ENCODE data around the gene ACOX3.
"Not testable (repeated sequence)": the region's sequence is repeated elsewhere in the genome, so short reads cannot be mapped to it uniquely, and the experiment has no call there.

ACOX3 gene

DNA sequence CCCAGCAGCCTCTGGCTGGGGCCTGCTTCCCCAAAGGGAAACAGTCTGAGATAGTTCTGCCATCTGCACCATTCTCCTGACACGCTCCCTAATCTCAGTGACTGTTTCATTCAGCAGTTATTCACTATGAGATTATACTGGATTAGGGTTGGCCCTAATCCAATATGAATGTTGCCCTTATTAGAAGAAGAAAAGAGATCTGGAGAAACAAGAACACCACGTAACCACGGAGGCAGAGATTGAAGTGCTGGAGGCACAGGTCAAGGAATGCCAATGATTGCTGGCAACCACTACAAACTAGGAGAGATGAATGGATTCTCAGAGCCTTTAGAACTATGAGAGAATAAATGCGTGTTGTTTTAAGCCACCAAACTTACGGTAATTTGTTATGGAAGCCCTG lies 7.4 kb downstream of the ACOX3 start:
- no peak for DNase-seq (ENCODE audit: low read depth)

DNA sequence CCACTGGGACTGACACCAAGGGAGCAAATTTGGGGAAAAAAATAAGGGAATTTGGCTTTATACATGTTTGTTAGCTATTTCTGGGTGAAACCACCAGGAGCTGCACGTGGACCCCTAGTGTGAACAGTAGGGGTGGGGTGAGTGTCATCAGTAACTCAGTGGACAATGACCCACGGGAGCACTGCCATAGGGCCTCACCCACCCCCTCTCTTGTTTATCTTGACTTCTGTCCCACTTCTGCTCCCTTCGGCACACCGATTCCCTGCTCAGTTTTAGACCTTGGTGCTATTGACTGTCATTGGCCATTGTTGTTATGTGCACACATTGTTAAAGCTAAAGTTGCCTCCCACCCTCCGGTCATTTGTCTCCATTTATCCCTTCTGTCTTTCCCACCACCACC lies 9.0 kb downstream of the ACOX3 start:
- DNase-seq (ENCODE audit: low read depth): no peak

DNA sequence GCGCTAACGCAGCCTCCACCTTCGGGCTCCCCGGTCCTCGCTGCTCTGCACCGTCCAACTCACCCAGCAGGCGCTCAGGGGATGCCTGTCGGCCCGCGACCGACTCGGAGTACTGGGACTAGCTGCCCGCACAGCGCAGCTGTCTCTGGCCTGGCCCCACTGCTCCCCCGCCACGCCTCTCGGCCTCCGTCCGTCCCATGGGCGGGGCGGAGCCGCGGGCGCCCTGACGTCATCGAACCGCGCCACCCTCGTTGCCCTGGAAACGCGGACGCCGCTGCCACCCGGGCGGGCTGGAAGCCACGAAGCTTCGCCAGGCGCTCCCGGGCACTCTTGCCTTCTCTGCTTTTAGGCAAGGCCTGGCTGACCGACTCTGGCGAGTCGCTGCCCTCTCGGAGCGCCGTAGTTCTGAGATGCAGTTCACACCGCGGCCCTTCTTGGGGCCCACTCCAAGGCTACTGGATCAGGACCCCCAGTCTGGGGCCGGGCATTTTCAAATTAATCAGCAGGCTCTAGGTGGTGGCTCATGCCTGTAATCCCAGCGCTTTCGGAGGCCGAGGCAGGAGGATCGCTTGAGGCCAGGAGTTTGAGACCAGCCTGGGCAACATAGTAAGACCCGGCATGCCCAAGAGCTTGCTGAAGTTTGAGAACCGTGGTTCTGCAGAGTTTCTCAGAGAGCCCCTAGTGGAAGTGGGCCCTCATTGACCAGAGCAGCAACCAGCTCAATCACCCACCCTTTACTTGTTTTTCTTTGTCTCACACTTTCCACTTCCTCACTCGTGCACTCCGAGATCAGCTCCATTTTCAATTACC lies 12.0 kb downstream of the ACOX3 start:
- peak; percentile 88 for DNase-seq (ENCODE audit: low read depth)

DNA sequence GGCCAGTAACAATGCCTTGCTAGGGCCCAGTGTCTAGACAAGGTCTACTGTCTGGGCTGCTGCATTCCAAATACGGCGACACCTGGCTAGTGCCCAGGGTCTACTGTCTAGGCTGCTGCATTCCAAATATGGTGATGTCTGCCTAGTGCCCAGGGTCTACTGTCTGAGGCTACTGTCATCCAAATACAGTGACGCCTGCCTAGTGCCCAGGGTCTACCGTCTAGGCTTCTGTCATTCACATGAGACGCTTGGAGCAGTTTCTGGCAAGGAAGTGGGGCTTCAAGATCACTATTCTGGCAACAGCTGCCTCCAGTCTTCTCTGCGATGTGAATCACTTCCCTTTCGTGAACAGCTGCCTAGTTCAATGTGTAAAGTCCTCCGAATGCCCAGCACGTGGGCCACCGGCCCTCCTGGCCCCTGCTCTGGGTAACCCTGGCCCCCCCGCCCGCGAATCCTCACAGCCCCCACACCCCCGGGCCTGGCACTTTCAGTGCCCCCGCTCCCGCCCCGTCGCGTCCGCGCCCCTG lies 12.7 kb downstream of the ACOX3 start:
- DNase-seq (ENCODE audit: low read depth): no peak

DNA sequence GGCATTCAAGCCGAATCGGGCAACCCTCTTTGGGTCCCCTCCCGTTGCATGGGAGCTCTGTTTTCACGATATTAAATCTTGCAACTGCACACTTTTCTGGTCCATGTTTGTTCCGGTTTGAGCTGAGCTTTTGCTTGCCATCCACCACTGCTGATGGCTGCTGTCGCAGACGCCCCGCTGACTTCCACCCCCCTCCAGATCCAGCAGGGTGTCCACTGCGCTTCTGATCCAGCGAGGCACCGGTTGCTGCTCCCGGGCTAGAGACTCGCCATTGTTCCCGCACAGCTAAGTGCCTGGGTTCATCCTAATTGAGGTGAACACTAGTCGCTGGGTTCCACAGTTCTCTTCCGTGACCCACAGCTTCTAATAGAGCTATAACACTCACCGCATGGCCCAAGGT lies 13.3 kb downstream of the ACOX3 start:
- no peak for DNase-seq (ENCODE audit: low read depth)

DNA sequence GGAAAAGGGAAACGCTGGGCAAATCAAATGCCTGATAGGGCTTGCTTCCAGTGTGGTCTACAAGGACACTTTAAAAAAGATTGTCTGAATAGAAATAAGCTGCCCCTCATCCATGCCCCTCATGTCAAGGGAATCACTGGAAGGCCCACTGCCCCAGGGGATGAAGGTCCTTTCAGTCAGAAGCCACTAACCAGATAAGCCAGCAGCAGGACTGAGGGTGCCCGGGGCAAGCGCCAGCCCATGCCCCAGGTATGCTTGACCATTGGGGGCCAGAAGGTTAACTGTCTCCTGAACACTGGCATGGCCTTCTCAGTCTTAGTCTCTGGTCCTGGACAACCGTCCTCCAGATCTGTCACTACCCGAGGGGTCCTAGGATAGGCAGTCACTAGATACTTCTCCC lies 17.7 kb downstream of the ACOX3 start:
- DNase-seq (ENCODE audit: low read depth): no peak

DNA sequence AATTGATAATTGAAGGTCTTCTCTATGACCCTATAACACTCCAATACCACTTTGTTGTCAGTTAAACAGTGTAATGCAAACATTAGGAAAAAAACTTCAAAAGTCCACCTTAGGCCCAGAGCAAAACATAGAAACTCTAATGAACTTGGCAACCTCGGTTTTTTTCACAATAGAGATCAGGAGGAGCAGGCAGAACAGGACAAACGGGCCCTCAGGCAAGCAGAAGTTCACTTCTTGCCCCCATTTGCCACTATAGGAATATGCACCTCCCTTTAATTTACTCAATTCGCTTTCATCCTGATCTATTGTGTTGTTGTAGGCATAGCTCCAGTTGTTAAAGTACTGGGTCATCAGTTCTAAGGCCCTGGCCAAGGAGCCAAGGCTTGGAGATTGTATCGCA lies 18.2 kb downstream of the ACOX3 start:
- no peak for DNase-seq (ENCODE audit: low read depth)

DNA sequence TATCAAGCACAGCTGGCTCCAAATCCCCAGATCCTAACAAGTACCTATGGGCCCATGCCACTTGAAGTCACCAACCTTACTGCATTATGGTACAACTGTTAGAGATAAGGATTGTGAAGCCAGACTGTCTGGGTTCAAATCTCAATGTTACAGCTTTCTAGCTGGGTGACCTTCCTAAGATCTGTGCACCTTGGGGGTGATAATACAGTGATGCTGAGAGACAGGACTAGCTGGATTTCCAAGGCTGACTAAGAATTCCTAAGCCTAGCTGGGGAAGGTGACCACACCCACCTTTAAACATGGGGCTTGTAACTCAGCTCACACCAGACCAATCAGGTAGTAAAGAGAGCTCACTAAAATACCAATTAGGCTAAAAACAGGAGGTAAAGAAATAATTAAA lies 20.4 kb downstream of the ACOX3 start:
- not testable (repeated sequence) for DNase-seq (ENCODE audit: low read depth)

DNA sequence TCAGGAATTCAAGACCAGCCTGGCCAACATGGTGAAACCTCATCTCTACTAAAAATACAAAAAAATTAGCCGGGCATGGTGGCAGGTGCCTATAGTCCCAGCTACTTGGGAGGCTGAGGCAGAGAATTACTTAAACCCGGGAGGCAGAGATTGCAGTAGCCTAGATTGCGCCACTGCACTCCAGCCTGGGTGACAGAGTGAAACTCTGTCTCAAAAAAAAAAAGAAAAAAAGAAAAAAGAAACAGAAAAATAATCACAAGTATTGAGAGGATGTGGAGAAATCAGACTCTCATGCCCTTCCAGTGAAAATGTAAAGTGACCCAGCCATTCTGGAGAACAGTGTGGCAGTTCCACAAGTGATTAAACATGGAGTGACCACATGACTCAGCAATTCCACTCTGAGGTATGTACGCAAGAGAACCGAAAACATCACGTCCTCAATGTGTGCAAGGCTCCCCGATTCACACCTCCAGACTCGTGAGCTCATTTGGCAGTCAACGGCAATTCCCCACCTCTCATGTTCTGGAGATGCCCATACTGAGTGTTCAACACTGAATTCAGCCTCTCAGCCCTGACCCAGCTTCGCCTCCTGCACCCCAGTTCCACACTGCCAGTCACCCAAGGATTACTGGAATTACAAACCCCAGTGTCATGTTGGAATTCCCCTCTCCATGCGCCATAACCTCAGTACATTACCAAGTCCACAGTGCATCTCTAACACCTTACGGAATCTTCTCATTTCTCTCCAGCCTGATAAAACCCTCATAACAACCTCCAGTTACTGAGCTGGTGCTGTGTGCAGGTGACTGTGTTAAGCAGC lies 21.1 kb downstream of the ACOX3 start:
- DNase-seq (ENCODE audit: low read depth): no peak

DNA sequence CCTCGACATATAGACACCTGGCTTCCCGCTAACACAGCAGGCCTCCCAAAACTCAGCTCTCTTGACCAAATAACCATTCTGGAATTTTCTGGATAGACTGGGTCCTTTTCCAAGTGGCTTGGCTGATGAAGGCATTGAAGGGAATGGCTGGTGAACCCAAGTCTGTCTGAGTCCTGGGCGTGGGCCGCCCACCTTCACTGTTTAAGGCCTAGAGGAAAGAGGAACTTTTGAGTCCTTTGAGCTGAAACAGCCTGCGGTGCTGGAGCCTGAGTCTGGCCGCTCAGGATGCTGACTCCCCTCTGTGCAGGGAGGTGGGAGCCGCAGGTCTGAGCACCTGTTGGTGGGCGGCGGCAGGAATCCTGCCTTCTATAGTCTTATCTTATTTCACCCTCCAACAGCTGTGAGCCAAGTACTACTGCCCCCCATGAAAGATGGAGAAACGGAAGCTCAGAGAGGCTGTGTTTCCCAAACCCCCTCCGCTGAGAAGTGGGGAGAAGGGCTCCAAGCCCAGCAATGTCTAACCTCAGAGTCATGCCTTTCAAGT lies 23.4 kb downstream of the ACOX3 start:
- DNase-seq (ENCODE audit: low read depth): no peak

DNA sequence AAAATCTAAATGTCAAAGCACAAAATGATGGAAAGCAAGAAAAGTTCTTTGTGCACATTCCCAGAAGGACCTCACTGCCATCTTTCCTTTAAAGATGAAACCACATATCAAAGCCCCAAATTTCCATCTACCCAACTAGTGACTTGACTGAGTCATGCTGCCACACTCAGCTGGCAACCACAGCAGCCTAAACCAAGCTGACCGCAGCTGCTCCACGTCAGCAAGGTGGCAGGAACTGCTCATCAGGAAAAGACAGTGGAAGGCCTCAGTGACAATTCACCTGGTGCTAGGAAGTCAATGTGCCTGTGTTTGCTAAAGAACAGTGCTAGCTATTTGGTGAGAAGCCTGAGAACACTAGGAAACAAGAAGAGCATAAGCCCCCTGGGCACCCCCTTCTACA lies 26.1 kb downstream of the ACOX3 start:
- DNase-seq (ENCODE audit: low read depth): no peak

DNA sequence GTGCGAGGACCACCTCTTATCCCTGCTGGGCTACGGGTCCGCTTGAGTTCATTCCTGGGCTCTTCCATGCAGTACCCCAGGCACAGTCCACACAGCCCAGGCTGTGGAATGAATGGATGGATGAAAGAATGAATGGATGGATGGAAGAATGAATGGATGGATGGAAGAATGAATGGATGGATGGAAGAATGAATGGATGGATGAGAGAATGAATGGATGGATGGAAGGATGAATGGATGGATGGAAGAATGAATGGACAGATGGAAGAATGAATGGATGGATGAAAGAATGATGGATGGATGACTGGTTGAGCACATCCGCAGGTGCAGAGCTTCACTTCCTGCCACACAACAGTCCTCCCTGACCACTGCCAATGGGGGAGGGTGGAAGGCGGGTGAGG lies 28.2 kb downstream of the ACOX3 start:
- DNase-seq (ENCODE audit: low read depth): no peak

DNA sequence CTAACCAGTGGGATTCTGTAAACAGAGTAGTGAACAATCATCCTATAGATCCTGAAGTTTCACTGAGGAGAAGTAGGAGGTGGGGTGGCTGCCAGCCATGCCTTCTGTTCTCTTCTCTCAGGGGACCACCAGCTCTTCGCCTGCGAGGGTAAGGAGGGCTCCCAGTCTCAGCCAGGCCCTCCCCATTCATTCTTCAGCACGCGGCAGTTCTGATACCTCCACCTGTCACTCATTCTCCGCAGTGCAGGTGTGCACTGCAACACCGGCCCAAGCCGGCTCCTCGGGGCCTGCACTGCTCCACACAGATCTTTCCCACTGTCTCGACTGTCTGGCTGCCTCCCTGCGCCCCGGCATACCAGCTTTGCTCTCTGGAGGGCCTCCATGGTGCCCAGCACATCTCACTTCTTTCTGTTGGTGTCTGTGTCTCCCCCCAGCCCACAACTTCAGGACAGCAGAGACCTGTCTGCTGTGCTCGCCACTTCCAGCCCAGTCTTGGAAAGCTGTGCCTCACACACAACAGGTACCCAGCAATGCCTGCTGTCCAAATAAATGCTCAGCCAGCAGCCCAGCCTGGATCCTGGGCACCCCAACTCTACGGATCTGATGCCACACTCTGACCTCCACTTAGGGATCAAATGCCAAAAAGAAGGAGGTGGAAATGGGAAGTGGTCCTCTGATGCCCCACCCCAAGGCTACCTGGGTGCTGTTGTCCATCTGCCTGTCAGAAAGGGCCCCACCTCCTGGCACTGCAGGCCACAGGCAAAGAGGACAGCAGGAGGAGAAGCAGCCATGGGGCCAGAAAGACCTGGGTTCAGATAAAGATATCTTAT lies 29.0 kb downstream of the ACOX3 start:
- no peak for DNase-seq (ENCODE audit: low read depth)

DNA sequence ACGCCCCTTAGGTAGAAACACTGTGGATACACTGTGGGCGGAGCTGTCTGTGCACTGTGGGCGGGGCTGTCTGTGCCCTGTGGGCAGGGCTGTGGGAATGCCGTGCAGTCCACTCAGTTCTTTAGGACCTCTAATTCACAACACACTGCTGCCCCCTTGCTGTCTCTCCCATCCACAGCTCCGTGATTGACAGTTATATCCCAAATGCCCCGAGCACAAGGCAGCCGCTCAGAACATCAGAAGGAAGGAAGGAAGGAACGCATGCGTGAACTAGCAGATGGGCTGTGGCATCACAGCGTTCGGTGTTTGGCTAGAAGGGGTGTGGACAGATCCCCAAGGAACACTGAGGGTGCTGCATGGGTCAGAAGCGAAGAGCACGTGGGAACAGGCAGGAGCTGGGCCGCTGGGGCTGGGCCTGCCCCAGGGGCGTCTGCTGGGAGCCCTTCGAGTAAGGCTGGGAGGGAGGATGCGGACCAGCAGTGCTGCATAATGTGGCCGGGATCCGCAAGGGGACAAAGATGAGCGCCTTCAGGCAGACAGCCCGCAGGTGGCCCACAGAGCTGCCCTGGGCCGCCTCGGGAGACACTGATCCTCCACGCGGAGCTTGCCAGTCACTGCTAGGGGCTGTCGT lies 29.8 kb downstream of the ACOX3 start:
- no peak for DNase-seq (ENCODE audit: low read depth)

DNA sequence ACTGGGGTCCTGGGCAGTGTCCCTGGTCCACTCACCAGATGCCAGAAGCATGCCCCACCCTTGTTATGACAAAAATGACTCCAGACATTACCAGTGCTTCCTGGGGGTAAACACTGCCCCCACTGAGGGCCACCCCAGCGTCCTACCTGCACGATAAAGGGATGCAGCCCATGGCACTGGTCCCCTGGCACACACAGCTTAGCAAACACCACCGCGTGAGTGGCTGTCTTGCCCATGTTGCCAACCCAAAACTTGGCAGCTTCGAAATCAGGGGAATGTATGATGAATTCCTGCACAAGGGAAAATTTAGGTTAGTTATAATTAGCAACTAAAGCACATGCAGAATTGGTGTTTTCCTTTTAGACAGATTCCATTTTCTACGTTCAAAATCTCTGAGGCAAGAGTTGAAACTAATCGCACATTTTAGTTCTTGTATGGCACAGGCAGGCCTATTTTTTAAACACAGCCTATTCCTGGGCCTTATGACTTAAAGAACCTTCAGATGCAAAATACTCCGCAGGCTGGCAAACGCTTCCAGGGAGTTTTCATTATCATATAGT lies 30.4 kb downstream of the ACOX3 start:
- no peak for DNase-seq (ENCODE audit: low read depth)

DNA sequence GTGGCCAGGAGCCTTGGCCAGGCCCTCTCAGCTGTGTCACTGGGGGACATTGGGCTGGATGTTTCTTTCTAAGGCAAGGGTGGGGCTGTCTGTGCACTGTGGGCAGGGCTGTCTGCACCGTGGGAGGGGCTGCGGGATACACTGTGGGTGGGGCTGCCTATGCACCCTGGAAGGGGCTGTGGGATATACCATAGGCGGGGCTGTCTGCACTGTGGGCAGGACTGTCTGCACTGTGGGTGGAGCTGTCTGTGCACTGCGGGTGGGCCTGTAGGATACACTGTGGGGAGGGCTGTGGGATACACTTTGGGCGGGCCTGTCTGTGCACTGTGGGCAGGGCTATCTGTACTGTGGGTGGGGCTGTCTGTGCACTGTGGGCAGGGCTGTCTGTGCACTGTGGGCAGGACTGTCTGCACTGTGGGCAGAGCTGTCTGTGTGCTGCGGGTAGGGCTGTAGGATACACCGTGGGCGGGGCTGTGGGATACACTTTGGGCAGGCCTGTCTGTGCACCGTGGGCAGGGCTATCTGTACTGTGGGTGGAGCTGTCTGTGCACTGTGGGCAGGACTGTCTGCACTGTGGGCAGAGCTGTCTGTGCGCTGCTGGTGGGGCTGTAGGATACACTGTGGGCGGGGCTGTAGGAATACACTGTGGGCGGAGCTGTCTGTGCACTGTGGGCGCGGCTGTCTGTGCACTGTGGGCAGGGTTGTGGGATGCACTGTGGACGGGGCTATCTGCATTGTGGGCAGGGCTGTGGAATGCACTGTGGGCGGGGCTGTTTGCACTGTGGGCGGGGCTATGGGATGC lies 31.1 kb downstream of the ACOX3 start:
- DNase-seq (ENCODE audit: low read depth): peak; percentile 39

DNA sequence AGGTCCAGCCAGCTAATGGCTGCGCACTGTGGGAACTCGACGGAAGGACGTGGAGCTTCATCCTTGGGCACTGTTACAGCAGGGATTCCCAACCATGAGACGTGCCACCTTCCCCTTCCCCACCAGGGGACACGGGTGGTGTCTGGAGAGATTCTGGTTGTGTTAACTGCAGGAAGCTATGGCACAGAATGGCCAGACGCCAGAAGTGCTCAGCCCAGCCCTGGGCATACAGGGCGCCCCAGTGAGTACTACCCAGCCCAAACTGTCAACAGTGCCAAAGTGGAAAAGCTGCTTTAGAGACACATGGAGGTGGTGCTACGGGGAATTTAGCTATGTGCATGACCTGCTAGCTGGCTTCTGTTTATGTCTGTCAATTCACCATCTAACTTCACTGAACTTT lies 32.8 kb downstream of the ACOX3 start:
- DNase-seq (ENCODE audit: low read depth): no peak

DNA sequence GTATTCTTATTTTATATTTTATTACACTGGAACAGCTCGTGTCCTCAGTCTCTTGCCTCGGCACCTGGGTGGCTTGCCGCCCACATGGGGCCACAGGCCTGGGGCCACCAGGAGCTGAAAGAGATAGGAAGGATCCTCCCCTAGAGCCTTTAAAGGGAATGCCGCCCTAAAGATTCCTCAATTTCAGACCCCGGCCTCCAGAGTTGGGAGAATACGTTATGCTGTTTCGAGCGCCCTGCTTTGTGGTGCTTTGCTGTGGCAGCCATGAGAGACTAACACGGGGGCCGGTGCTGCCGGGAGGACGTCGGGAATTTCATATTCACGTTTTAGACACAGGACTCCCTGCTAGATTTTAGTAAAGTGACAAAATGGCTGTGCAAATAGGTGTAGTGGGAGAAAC lies 33.2 kb downstream of the ACOX3 start:
- DNase-seq (ENCODE audit: low read depth): no peak

DNA sequence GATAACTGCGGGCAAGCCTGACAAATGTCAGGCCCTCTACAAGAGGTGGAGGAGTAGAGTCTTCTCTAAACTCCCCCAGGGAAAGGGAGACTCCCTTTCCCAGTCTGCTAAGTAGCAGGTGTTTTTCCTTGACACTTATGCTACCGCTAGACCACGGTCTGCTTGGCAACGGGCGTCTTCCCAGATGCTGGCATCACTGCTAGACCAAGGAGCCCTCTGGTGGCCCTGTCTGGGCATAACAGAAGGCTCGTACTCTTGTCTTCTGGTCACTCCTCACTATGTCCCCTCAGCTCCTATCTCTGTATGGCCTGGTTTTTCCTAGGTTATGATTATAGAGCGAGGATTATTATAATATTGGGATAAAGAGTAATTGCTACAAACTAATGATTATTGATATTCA lies 33.6 kb downstream of the ACOX3 start:
- not testable (repeated sequence) for DNase-seq (ENCODE audit: low read depth)

DNA sequence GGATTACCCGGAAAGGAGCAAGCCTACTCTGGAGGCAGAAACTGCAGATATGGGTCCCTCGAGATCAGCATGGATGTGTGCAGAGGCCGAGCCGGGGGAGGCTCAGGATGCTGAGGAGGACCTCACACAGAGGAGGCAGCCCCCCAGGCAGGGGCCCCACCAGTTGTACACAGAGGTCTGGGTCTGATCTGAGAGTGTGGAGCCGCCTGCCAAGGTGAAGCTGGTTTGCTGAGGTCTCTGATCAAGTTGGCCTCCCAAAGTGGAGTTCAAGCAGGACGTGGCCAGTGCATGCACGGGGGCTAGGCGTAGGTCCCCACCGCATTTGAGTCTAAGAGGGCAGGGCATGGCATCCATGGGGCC lies 35.0 kb downstream of the ACOX3 start:
- no peak for DNase-seq (ENCODE audit: low read depth)
